ENCODE measurements around the gene ST6GALNAC6.

Gene ST6GALNAC6, protein sequence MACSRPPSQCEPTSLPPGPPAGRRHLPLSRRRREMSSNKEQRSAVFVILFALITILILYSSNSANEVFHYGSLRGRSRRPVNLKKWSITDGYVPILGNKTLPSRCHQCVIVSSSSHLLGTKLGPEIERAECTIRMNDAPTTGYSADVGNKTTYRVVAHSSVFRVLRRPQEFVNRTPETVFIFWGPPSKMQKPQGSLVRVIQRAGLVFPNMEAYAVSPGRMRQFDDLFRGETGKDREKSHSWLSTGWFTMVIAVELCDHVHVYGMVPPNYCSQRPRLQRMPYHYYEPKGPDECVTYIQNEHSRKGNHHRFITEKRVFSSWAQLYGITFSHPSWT
- 0.08 to 3.9 (median 0.79) reads per million in 17 experiments for total RNA-seq

DNA sequence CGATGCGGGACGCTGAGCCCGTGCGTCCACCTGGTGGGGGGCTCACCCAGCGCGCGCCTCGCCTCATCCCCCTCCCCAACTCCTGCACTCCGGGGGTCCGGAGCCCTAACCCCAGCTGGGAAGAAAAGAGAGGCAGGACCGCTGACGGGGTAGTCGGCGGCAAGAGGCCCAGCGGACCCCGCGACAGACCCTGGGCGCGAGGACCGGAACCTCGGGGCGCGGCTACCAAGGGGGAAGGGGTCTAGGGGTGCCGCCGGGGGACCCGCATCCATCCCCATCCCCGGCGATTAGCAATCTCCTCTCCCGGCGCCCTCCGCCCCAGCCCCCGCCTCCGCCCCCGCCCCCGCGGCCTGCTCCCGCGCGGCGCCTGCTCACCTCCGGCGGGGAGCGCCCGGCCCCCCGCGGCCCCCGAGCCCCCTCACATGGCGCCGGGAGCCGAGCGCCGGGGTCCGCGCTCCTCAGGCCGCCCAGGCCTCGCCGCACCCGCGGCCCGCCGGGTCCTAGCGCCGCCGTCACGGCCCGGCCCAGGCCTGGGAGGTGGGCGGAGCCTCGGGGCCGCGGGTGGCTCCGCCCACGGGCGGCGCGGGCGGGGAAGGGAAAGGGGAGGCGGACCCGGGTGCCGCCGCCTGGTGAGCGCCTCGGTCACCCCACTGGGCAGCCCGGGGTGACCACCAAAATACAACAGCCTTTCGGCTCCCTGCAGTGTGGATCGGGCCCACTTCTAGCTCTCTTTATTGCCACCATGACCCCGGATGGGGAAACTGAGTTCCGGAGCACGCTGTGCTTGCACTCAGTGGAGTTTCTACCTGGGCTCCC is at the start of gene ST6GALNAC6:
ST6GALNAC6 (minus strand) TSS at position 476 of the 816 bp plus-strand sequence. CDS start 1,622 bp downstream, outside the sequence.
- DNase-seq, result peak; percentile 82 to 97 (median 89)

GRCh38 chr9:127947841-127948710 is 48.7 kb upstream of the ST6GALNAC6 start:
- no peak for DNase-seq

- DNase-seq, result no peak
These were observed 47.3 kb upstream of the ST6GALNAC6 start for GRCh38 chr9:127946728-127947127.

DNA sequence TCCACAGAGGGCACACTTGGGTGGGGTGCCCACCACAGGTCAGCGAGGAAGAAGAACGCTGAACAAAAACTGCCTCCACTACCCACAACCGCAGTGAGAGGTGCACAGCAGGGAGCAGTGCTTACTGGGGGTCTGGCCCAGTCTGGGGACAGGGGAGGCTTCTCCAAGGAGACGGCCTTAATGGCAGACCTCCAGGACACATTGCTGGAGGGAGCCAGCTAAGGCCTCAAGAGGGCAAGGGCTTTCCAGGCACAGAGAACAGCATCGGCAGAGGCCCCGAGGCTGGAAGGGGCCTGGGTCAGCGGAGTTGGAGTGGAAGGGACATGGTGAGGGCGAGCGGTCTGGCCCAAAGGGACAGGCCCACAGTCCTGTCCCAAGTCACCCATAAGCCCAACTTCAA is 46.5 kb upstream of the ST6GALNAC6 start:
- no peak for DNase-seq

DNA sequence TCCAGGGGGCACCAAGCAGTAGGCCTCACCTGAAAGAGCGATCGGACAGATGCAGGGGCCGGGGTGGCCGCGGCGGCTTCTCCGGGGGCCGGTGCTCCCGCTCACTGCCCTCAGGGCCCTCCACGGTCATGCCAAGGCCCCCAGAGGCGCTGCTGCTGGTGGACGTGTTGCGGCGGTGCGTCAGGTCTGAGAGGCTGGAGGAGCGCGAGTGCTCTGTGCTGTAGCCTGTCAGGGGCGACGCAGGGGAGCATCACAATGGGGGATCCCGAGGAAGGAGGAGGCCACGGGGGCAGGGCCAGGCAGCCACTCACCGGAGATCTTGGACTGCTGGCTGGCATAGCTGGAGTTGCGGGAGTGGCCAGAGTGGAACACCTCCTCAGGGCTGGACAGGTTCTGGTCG is 45.9 kb upstream of the ST6GALNAC6 start:
- no peak for DNase-seq

DNA sequence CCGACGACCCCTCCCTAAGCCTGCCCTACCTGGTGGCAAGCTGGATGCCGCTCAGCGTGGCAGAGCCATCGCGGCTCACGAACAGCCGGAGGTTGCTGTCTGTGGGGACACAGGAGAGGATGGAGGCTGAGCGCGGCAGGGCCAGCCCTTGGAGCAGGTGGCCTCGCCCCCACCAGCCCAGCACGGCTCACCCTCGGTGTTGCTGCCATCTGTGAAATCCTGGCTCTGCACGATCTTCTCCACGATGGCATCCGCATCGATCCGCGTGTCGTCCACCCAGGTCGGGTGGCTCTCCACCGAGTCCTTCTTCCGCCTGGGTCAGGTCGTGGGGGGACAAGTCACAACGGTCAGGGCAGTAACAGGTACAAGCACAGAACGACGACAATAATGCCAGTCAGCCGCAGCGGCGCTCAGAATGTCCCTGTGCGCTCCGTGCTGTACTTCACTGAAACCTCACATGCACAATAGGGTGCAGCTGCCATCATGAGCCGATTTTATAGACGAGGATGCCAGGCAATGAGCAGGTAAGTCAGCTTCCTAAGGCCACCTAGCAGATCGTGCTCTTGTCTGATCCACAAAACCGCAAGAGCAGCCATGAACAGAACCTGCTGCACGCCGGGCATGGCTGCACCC is 45.3 kb upstream of the ST6GALNAC6 start:
- no peak for DNase-seq

DNA sequence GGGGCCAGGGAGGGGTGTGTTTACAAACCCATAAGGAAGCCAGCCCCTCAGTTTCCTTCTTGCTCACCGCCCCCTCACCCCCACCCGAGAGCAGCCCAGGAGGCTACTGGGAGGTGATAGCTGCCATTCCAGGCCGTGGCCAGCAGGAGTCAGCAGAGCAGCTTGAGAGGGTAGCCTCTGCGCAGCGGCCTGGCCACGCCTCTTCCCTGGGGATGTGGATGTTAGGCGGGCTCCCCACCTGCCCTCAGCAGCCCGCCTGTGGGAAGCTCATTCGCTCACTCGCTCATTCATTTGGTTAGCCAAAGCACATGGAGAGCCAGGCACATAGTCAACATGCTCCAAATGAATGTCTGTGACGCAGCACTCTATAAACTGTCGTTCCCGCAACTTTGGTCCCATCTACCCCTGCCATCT is 44.3 kb upstream of the ST6GALNAC6 start:
- peak; percentile 86 to 93 (median 90) for DNase-seq

DNA sequence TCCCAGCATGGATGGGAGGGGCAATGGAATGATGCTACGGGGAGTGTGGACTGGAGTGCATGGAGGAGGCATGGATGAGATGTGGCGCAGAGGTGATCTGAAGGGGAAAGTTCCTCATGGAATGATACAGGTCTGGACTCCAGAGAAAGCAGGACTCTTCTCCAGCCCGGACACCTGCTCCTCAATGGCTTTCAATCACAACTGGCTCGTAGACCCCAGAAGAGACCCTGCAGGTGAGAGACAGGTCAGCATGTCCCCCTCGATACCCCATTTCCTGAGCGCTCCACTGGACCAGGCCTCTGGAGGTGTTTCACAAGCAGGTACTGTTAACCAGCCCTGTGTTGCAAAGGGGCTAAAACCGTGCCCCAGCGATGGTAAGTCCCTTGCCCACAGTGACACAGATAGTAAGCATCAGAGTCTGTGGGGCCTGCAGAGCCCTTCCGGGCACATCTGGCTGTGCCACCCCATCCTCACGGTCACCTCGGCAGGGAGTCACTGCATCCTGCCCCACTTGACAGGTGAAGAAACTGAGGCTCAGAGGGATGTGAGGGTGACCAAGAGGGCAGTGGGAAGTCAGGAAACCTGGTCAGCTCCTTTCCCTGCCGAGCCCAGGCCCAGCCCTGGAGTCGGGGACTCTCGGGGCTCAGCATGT is 43.7 kb upstream of the ST6GALNAC6 start:
- DNase-seq, result no peak

DNA sequence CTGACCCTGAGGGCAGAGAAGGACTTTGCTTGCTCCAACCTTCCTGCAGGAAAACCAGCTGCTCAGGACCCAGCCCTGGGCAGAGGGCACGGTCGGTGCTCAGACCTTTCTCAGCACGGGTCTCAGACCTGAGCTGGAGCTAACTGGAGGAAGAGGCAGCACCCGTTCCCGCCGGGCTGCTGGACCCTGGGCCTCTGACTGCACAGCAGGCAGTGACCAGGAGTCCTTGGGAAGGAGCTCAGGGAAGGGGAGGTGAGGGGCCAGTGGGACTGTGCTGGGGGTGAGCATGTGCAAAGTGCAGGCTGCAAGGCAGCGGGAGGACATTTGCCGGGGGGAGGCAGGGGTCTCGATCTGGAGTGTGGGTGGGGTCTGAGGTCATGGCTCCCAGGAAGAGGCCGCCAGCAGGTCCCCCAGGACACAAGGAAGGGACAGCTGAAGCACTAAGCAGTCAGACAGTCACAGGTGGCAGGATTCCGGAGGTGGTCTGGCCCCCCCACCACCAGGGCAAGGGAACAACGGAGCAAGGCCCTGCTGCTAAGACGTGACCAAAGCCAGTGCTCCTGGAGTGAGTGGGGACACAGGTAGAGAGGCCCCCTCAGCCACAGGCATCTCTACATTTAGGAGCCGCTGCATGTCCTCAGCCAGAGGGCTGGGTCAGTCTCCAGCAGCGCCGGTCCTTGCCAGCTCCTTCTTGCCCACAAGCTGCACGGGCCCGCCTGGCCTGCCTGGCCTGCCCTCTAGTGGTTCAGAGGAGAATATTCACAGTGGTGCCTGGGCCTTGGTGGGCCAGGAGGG is 43.0 kb upstream of the ST6GALNAC6 start:
- peak; percentile 65 to 83 (median 76) for DNase-seq

GRCh38 chr9:127941961-127942215 is 42.5 kb upstream of the ST6GALNAC6 start:
- DNase-seq, result no peak

- no peak for DNase-seq
These were observed 41.9 kb upstream of the ST6GALNAC6 start for GRCh38 chr9:127941062-127941960.

DNA sequence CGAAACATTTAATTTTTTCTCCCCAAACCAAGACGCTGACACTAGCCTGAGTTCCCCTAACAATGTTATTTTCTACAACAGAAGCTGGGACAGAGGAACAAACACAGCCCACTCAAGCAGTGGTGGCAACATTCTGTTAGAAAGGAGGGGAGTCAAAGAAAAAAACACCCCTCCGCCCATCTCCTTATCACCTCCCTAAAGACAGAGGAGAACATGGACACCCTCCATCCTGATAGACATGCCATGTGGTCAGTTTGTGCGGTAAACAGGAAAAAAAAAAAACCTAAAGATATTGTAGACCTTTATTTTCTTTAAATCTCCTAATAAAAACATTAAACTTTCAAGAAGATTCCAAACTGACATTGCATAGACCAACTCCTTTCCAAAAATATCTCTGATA is 41.2 kb upstream of the ST6GALNAC6 start:
- DNase-seq, result no peak

DNA sequence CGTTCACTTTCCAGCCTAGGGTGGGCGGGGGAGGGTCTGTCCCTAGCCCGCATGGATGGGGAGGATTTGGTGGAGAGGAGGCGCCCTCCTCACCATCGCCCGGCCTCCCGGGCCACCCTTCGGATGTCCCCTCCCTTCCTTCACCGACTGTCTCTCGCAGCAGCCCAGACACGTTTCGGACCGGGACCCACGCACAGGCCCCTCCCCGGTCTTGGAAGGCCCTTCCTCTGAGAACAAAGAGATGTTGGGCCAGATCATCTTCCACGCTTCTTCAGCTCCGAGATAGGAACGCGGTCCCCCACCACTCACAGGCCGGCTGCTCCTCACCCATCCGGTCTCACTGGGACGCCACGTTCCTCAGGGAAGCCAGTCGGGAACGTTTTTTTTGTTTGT is 38.9 kb upstream of the ST6GALNAC6 start:
- no peak for DNase-seq

GRCh38 chr9:127937388-127938297 is 38.2 kb upstream of the ST6GALNAC6 start, which contains the start of gene DPM2:
DPM2 (minus strand) TSS chr9:127937854; CDS start chr9:127937820, 34 bp downstream.
- peak; percentile 84 to 92 (median 88) for DNase-seq

DNA sequence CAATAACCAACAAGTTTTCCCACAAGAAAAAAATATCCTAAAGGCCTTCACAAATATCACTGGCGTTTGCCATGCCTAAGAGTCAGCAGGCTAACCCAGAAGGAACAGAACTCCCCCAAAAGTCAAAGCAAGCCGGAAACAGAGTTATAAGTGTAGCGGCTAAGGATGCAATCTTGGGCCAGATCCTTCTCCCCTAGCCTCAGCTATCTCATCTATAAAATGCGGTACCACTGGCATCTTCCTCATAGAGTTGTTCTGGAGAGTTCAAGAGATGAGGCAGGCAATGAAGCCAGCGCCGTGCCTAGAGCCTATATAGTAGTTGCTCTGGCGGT is 37.6 kb upstream of the ST6GALNAC6 start:
- DNase-seq, result peak in 2 of 4 experiments; percentile 19 to 34

DNA sequence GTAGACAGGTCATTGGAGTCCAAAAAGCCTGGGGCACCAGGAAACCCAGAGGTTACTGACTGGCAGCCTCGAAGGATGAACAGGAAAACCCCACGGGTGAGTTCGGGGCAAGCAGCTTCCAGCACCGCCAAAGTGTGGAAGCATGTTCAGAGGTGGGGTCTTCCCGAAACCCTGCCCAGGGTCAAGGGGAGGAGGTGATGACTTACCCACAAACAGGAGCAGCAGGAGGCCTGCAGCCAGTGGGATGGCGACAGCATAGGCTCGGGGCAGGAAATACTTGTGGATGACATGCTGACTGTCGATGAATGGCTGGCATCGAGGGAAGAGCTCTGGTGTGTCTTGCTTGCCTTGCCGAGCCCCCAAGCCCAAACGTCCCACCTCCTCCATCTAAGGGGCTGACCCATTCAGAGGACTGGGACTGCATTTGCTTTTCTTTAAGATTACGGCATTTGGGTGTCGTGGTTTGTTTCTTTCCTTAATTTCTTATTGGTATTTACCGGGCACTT is 37.0 kb upstream of the ST6GALNAC6 start:
- no peak for DNase-seq

GRCh38 chr9:127935765-127936221 is 36.4 kb upstream of the ST6GALNAC6 start:
- peak in 2 of 4 experiments; percentile 36 to 45 for DNase-seq

- no peak for DNase-seq
These were observed 35.6 kb upstream of the ST6GALNAC6 start for GRCh38 chr9:127934986-127935385.

DNA sequence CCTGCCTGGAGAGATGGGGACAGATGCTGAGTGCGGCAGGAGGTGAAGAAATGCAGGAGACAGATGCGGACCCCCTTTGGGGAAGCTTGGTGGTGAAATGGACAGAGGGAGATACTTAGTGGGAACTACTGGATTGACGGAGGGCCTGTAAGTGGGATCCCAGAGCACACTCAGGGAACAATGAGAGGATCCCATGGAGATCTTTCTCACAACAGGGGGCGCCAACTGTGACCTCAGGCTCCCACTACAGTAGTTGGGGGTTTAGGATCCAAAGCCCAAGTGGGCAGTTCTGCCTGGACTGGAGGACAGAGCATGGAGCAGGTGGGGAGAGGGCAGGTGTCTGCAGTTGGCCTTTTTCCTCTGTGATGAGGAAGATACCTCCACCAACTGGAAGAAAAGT is 34.8 kb upstream of the ST6GALNAC6 start:
- DNase-seq, result no peak

Measured in suppressor macrophage (primary cell).